Mesenchymal stem cell (in vitro differentiated cells and primary cell): Measurements from ENCODE around the gene TBK1.
A peak's percentile ranks its signal among the peaks of the same experiment; 100 is the strongest.

Experiments
- DNase-seq: peaks from one replicate; pipeline ENCODE4 v3.0.0-alpha.2; 2013
- H2AFZ ChIP-seq: one replicate; pipeline ENCODE4 v1.6.1; 2013; ENCODE audit warnings: low read depth, mild to moderate bottlenecking, control low read depth, inconsistent platforms, low read length, moderate library complexity
- H2AK5ac ChIP-seq: 2 replicates; pipeline ENCODE4 v1.6.1; 2013; ENCODE audit warnings: low read length, moderate library complexity, mild to moderate bottlenecking, inconsistent platforms; ENCODE audit not compliant: severe bottlenecking
- H2BK120ac ChIP-seq: one replicate; pipeline ENCODE4 v1.6.1; 2013; ENCODE audit warnings: low read depth, mild to moderate bottlenecking, inconsistent platforms, low read length, moderate library complexity
- H2BK12ac ChIP-seq, 2 experiments: one replicate each; pipeline ENCODE4 v1.6.1; 2013; ENCODE audit warnings: inconsistent platforms in 2 of 2, low read length in 2 of 2, mild to moderate bottlenecking in 2 of 2, moderate library complexity in 2 of 2, control low read depth in 1 of 2
- H2BK15ac ChIP-seq: one replicate; pipeline ENCODE4 v1.6.1; 2013; ENCODE audit warnings: mild to moderate bottlenecking, low read depth, inconsistent platforms; ENCODE audit not compliant: poor library complexity, severe bottlenecking
- H2BK5ac ChIP-seq: 2 replicates; pipeline ENCODE4 v1.6.1; 2013; ENCODE audit warnings: low read depth, mild to moderate bottlenecking, low read length, control low read depth, inconsistent platforms; ENCODE audit not compliant: poor library complexity, severe bottlenecking
- H3K14ac ChIP-seq, 2 experiments: one replicate each; pipeline ENCODE4 v1.6.1; 2013; ENCODE audit warnings: inconsistent platforms in 2 of 2, low read length in 2 of 2, control low read depth in 1 of 2, mild to moderate bottlenecking in 1 of 2, moderate library complexity in 1 of 2
- H3K18ac ChIP-seq, 2 experiments: one replicate each; pipeline ENCODE4 v1.6.1; 2013; ENCODE audit warnings: inconsistent platforms in 2 of 2, low read length in 2 of 2, control low read depth in 1 of 2, low read depth in 1 of 2, mild to moderate bottlenecking in 1 of 2
- H3K23ac ChIP-seq, 2 experiments: one replicate each; pipeline ENCODE4 v1.6.1; 2013; ENCODE audit warnings: inconsistent platforms in 2 of 2, low read length in 2 of 2, mild to moderate bottlenecking in 2 of 2, moderate library complexity in 2 of 2, control low read depth in 1 of 2
- H3K27ac ChIP-seq: 2 replicates; pipeline ENCODE4 v1.5.1; 2013; ENCODE audit warnings: mild to moderate bottlenecking, moderate library complexity, low read length, control low read depth, inconsistent platforms; ENCODE audit not compliant: poor library complexity, severe bottlenecking
- H3K27me3 ChIP-seq, 2 experiments: 2 replicates each; pipeline versions ENCODE4 v1.6.1 to v1.7.0; 2013; ENCODE audit warnings: low read length in 2 of 2, mild to moderate bottlenecking in 2 of 2, moderate library complexity in 2 of 2, control low read depth in 1 of 2, inconsistent platforms in 1 of 2; ENCODE audit not compliant: control insufficient read depth in 1 of 2, insufficient read depth in 1 of 2
- H3K36me3 ChIP-seq, 2 experiments: 2 replicates each; pipeline versions ENCODE4 v1.6.1 to v1.7.0; 2013; ENCODE audit warnings: low read length in 2 of 2, control low read depth in 1 of 2, inconsistent platforms in 1 of 2, low read depth in 1 of 2, mild to moderate bottlenecking in 1 of 2; ENCODE audit not compliant: insufficient read depth in 2 of 2, control insufficient read depth in 1 of 2
- H3K4ac ChIP-seq, 2 experiments: one replicate each; pipeline ENCODE4 v1.6.1; 2013; ENCODE audit warnings: inconsistent platforms in 2 of 2, low read length in 2 of 2, mild to moderate bottlenecking in 2 of 2, moderate library complexity in 2 of 2, control low read depth in 1 of 2, low read depth in 1 of 2
- H3K4me1 ChIP-seq: 2 replicates; pipeline ENCODE4 v1.6.1; 2013; ENCODE audit warnings: low read depth, low read length, control low read depth; ENCODE audit not compliant: control insufficient read depth, insufficient read depth
- H3K4me2 ChIP-seq: 2 replicates; pipeline ENCODE4 v1.6.1; 2013; ENCODE audit warnings: low read length, mild to moderate bottlenecking, inconsistent platforms; ENCODE audit not compliant: poor library complexity, severe bottlenecking
- H3K4me3 ChIP-seq, 2 experiments: 2 replicates each; pipeline versions ENCODE4 v1.5.1 to v1.7.0; 2013; ENCODE audit warnings: low read length in 2 of 2, mild to moderate bottlenecking in 2 of 2, control low read depth in 1 of 2, low read depth in 1 of 2; ENCODE audit not compliant: insufficient read depth in 1 of 2
- H3K79me1 ChIP-seq: replicated peaks from 2 replicates; pipeline ENCODE4 v1.6.1; 2013; ENCODE audit warnings: mild to moderate bottlenecking, control low read depth, low read length, inconsistent platforms; ENCODE audit not compliant: poor library complexity, severe bottlenecking
- H3K9ac ChIP-seq: 2 replicates; pipeline ENCODE4 v1.7.0; 2013; ENCODE audit warnings: mild to moderate bottlenecking, low read length, moderate library complexity
- H3K9me3 ChIP-seq: 2 replicates; pipeline ENCODE4 v1.7.0; 2013; ENCODE audit warnings: mild to moderate bottlenecking, low read length; ENCODE audit not compliant: control insufficient read depth
- H4K8ac ChIP-seq: one replicate; pipeline ENCODE4 v1.6.1; 2013; ENCODE audit warnings: inconsistent platforms, mild to moderate bottlenecking, low read length, moderate library complexity
- H4K91ac ChIP-seq: one replicate; pipeline ENCODE4 v1.6.1; 2013; ENCODE audit warnings: mild to moderate bottlenecking, low read length, inconsistent platforms
- WGBS: methylation state at CpG from one replicate; pipeline ENCODE4 v1.1.7; 2013; ENCODE audit warnings: mixed read lengths; 5-methylcytosine and 5-hydroxymethylcytosine counted together

Gene TBK1

GRCh38 chr12:64457032-64457431 lies 5.1 kb downstream of the TBK1 start:
- Histone ChIP-seq H3K9me3 (no peaks in the 10 kb centered on the region), H4K8ac (no peak overlapping the region), H3K18ac (peak overlapping the region in 1 of 2 experiments; percentile 12), H2BK120ac (no peak overlapping the region), H3K4me2 (no peak overlapping the region), H3K4me1 (peaks cover 3% of the 10 kb centered on the region), H2AK5ac (no peak overlapping the region), H3K9ac (peak overlapping the region; percentile 1), H3K23ac (no peak overlapping the region), H2BK5ac (no peak overlapping the region), H3K27ac (no peak overlapping the region), H2BK15ac (no peak overlapping the region), H4K91ac (no peak overlapping the region), H3K36me3 (peaks cover 0 to 31% of the 10 kb centered on the region in 2 experiments), H2AFZ (no peak overlapping the region), H3K27me3 (no peaks in the 10 kb centered on the region), H3K4me3 (no peak overlapping the region), H2BK12ac (no peak overlapping the region), H3K4ac (no peak overlapping the region), H3K14ac (no peak overlapping the region), H3K79me1 (no peaks in the 10 kb centered on the region)
- WGBS, result 100% methylated on average over 2 of the region's 6 CpGs
- peak; percentile 56 for DNase-seq

DNA sequence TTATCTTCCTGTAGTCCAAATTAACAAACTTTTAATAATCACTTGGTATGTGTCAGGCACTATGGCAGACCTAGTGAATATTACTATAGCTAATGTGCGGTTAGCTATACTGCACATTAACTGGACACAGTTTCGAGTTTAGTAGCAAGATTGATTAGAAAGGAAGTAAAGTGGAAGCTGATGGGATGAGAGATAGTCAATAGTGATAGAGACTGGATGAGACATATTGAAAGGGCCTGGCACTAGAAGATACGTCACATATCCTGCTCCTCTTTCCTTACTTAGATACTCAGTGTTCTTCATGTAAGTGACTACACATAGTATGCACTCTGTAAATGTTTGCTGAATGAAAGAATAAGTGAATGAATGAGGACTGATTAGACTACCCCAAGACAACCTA lies 5.5 kb downstream of the TBK1 start:
- H3K9ac ChIP-seq, result peak overlapping the region; percentile 1
- H2AK5ac ChIP-seq, result no peak overlapping the region
- no peaks in the 10 kb centered on the region for H3K79me1 ChIP-seq
- no peak overlapping the region for H2BK120ac ChIP-seq
- H3K18ac ChIP-seq, result no peak overlapping the region
- WGBS, result 95% methylated on average over 2 of the region's 3 CpGs
- peaks cover 0 to 31% of the 10 kb centered on the region in 2 experiments for H3K36me3 ChIP-seq
- no peaks in the 10 kb centered on the region for H3K9me3 ChIP-seq
- H3K4ac ChIP-seq, result no peak overlapping the region
- no peak overlapping the region for H4K91ac ChIP-seq
- H3K14ac ChIP-seq, result no peak overlapping the region
- H2AFZ ChIP-seq, result no peak overlapping the region
- no peak overlapping the region for H3K27ac ChIP-seq
- no peak for DNase-seq
- no peak overlapping the region for H3K4me3 ChIP-seq
- H3K4me2 ChIP-seq, result no peak overlapping the region
- H2BK12ac ChIP-seq, result no peak overlapping the region
- H2BK15ac ChIP-seq, result no peak overlapping the region
- no peak overlapping the region for H4K8ac ChIP-seq
- no peak overlapping the region for H3K23ac ChIP-seq
- H2BK5ac ChIP-seq, result no peak overlapping the region
- H3K4me1 ChIP-seq, result peaks cover 3% of the 10 kb centered on the region
- no peaks in the 10 kb centered on the region for H3K27me3 ChIP-seq

- Histone ChIP-seq H3K27me3 (no peaks in the 10 kb centered on the region), H2BK5ac (no peak overlapping the region), H2BK12ac (no peak overlapping the region), H3K36me3 (peaks cover under 1 to 34% of the 10 kb centered on the region in 2 experiments), H2AK5ac (no peak overlapping the region), H3K79me1 (no peaks in the 10 kb centered on the region), H3K4me3 (no peak overlapping the region), H4K91ac (no peak overlapping the region), H3K4me2 (no peak overlapping the region), H2BK120ac (no peak overlapping the region), H2BK15ac (no peak overlapping the region), H2AFZ (no peak overlapping the region), H3K27ac (no peak overlapping the region), H3K14ac (no peak overlapping the region), H3K9ac (peak overlapping the region; percentile 90), H4K8ac (no peak overlapping the region), H3K23ac (no peak overlapping the region), H3K4ac (peak overlapping the region in 1 of 2 experiments; percentile 81), H3K18ac (no peak overlapping the region), H3K9me3 (no peaks in the 10 kb centered on the region), H3K4me1 (peaks cover 3% of the 10 kb centered on the region)
- 100% methylated on average over 3 of the region's 4 CpGs for WGBS
- no peak for DNase-seq
Measured at GRCh38 chr12:64457923-64458322, 6.0 kb downstream of the TBK1 start.

DNA sequence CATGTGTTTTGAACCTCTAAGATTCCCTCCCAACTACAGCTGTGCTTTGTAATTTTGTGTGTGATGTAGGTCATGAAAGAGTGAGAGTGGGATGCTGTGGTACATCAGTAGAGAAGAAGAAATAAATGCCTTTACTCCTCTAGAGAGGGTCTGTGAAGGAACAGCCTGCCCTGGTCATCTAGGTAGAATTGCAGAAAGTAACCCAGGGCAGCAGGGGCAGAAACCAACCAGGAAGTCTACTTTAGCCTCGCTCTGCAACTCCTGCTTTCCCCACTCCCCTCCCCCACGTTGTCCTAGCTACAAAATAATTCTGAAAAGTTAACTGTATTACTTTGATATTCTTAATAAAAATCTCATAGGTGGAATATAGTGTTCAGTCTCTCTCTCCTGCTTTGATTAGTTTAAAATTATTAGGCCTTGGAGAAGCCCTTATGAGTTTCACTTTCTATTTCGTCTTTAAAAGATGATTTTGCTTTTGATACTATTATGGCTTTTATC lies 7.5 kb downstream of the TBK1 start:
- H3K27me3 ChIP-seq, result no peaks in the 10 kb centered on the region

More for the DNA sequence above, 7.5 kb downstream of the TBK1 start:
- Histone ChIP-seq H2BK15ac (no peak overlapping the region), H4K8ac (no peak overlapping the region), H3K36me3 (peaks cover 4 to 45% of the 10 kb centered on the region in 2 experiments), H3K4me2 (peak overlapping the region; percentile 36), H3K79me1 (peaks cover 4% of the 10 kb centered on the region), H2BK5ac (no peak overlapping the region), H2BK12ac (no peak overlapping the region), H3K9me3 (no peaks in the 10 kb centered on the region), H4K91ac (no peak overlapping the region), H3K4me3 (peak overlapping the region in 1 of 2 experiments; percentile 72), H3K4ac (no peak overlapping the region), H3K9ac (peak overlapping the region; percentile 90), H3K4me1 (peaks cover 7% of the 10 kb centered on the region), H2AK5ac (no peak overlapping the region), H2BK120ac (no peak overlapping the region), H3K14ac (no peak overlapping the region), H3K23ac (no peak overlapping the region), H2AFZ (no peak overlapping the region), H3K18ac (peak overlapping the region; percentile 64 to 66), H3K27ac (peak overlapping the region; percentile 47)
- DNase-seq, result peak; percentile 34
- WGBS, result no CpG with 5 or more reads among the region's 3 CpGs
